IMR-90 (cell line): ENCODE measurements around the gene CYP46A1. TPM values are rescaled to one million over a fixed set of nuclear protein-coding genes. Genes with fewer than 3 reads are reported as not detected.
A peak's percentile ranks its signal among the peaks of the same experiment; 100 is the strongest.

ENCODE experiments used
- ATAC-seq: fragments of 200-7000 bp; cut with Tn5 transposase; 2 replicates; pipeline ENCODE4 v1.9.1; 2020; ENCODE audit warnings: low read depth, mild to moderate bottlenecking, moderate library complexity
- BruUV-seq: library from RNA; stranded (reverse); fragments of 400-500 nt; replicated peaks from 2 replicates; lab custom pipeline; 2021; lab: Mats Ljungman, UMichigan
- CTCF ChIA-PET: fragments of 300-600 bp; formaldehyde crosslinking; extraction: SDS; loops from one replicate; lab custom pipeline; 2021; ENCODE audit warnings: antibody characterized with exemption; lab: Yijun Ruan, JAX
- POLR2A ChIA-PET: fragments of 300-600 bp; sonication (Branson Sonifier 250); formaldehyde crosslinking; loops from one replicate; lab custom pipeline; 2022; ENCODE audit warnings: antibody characterized with exemption; ENCODE audit not compliant: unreplicated experiment; lab: Charles Lee
- DNase-seq: peaks from one replicate; pipeline ENCODE4 v3.0.0; 2013
- H2AFZ ChIP-seq: replicated peaks from 2 replicates; pipeline ENCODE3; 2013; ENCODE audit warnings: low read length, mild to moderate bottlenecking; ENCODE audit not compliant: poor library complexity
- H2AK5ac ChIP-seq: 2 replicates; pipeline ENCODE4 v1.6.1; 2013; ENCODE audit warnings: low read depth, low read length, inconsistent platforms
- H2AK9ac ChIP-seq: replicated peaks from 2 replicates; pipeline ENCODE3; 2013; ENCODE audit warnings: mild to moderate bottlenecking, low read depth, low read length, moderate library complexity; ENCODE audit not compliant: poor library complexity
- H2BK120ac ChIP-seq: 2 replicates; pipeline ENCODE4 v1.6.1; 2013; ENCODE audit warnings: low read depth, low read length, inconsistent platforms
- H2BK15ac ChIP-seq: 3 replicates; pipeline ENCODE4 v1.6.1; 2013; ENCODE audit warnings: low read depth, low read length, inconsistent platforms
- H2BK20ac ChIP-seq: 2 replicates; pipeline ENCODE4 v1.6.1; 2013; ENCODE audit warnings: low read depth, mild to moderate bottlenecking, inconsistent platforms, low read length, moderate library complexity
- H2BK5ac ChIP-seq: 2 replicates; pipeline ENCODE4 v1.6.1; 2013; ENCODE audit warnings: mild to moderate bottlenecking, low read depth, low read length, inconsistent platforms; ENCODE audit not compliant: poor library complexity, severe bottlenecking
- H3K14ac ChIP-seq: replicated peaks from 2 replicates; pipeline ENCODE4 v1.6.1; 2013; ENCODE audit warnings: low read depth, low read length, inconsistent platforms
- H3K18ac ChIP-seq: 2 replicates; pipeline ENCODE4 v1.6.1; 2013; ENCODE audit warnings: low read depth, low read length, control low read depth
- H3K23ac ChIP-seq: 2 replicates; pipeline ENCODE4 v1.6.1; 2013; ENCODE audit warnings: low read depth, low read length, inconsistent platforms
- H3K27ac ChIP-seq: 2 replicates; pipeline ENCODE4 v1.5.1; 2013; ENCODE audit warnings: mild to moderate bottlenecking, control low read depth, low read length; ENCODE audit not compliant: insufficient read depth
- H3K27me3 ChIP-seq: 2 replicates; pipeline ENCODE4 v1.6.1; 2013; ENCODE audit warnings: low read length; ENCODE audit not compliant: control insufficient read depth, insufficient read depth
- H3K36me3 ChIP-seq: 2 replicates; pipeline ENCODE4 v1.6.1; 2013; ENCODE audit warnings: low read length, mixed read lengths; ENCODE audit not compliant: control insufficient read depth, insufficient read depth
- H3K4ac ChIP-seq: 2 replicates; pipeline ENCODE4 v1.6.1; 2013; ENCODE audit warnings: low read depth, low read length, inconsistent platforms
- H3K4me1 ChIP-seq: 2 replicates; pipeline ENCODE4 v1.6.1; 2013; ENCODE audit warnings: low read length, mixed read lengths; ENCODE audit not compliant: control insufficient read depth, insufficient read depth
- H3K4me2 ChIP-seq: 2 replicates; pipeline ENCODE4 v1.6.1; 2013; ENCODE audit warnings: low read depth, mild to moderate bottlenecking, control low read depth, low read length, moderate library complexity
- H3K4me3 ChIP-seq: 2 replicates; pipeline ENCODE4 v1.5.1; 2013; ENCODE audit warnings: low read depth, mild to moderate bottlenecking, control low read depth, low read length, moderate library complexity; ENCODE audit not compliant: insufficient read depth
- H3K56ac ChIP-seq: 2 replicates; pipeline ENCODE4 v1.6.1; 2013; ENCODE audit warnings: low read length, inconsistent platforms; ENCODE audit not compliant: insufficient read depth; ENCODE audit errors: extremely low read depth
- H3K79me1 ChIP-seq, 2 experiments: 2 replicates each; pipeline ENCODE4 v1.6.1; 2013; ENCODE audit warnings: low read length in 2 of 2, inconsistent platforms in 1 of 2, low read depth in 1 of 2
- H3K9ac ChIP-seq: 2 replicates; pipeline ENCODE4 v1.6.1; 2013; ENCODE audit warnings: low read depth, low read length, control low read depth
- H3K9me1 ChIP-seq: 2 replicates; pipeline ENCODE4 v1.6.1; 2013; ENCODE audit warnings: low read length, inconsistent platforms; ENCODE audit not compliant: insufficient read depth
- H3K9me3 ChIP-seq: 2 replicates; pipeline ENCODE4 v1.6.1; 2013; ENCODE audit warnings: low read length; ENCODE audit not compliant: control insufficient read depth, insufficient read depth
- H4K20me1 ChIP-seq: 2 replicates; pipeline ENCODE4 v1.6.1; 2013; ENCODE audit warnings: low read length, inconsistent platforms; ENCODE audit not compliant: insufficient read depth
- H4K5ac ChIP-seq: 2 replicates; pipeline ENCODE4 v1.6.1; 2013; ENCODE audit warnings: mild to moderate bottlenecking, low read depth, low read length, control low read depth
- H4K8ac ChIP-seq, 2 experiments: 2 replicates each; pipeline ENCODE4 v1.6.1; 2013; ENCODE audit warnings: low read depth in 2 of 2, low read length in 2 of 2, control low read depth in 1 of 2, inconsistent platforms in 1 of 2
- H4K91ac ChIP-seq: 2 replicates; pipeline ENCODE4 v1.6.1; 2013; ENCODE audit warnings: low read depth, low read length, inconsistent platforms; ENCODE audit not compliant: insufficient read depth
- BHLHE40 ChIP-seq: fragments of 150-350 bp; IDR thresholded peaks from 2 replicates; pipeline ENCODE4 v1.6.1; 2016; ENCODE audit warnings: mild to moderate bottlenecking, low read depth, low read length
- CEBPB ChIP-seq: IDR thresholded peaks from 2 replicates; pipeline ENCODE4 v1.6.1; 2012; ENCODE audit warnings: low read depth, low read length, improper control_type of control experiment
- CHD1 ChIP-seq: IDR thresholded peaks from 2 replicates; pipeline ENCODE4 v1.6.1; 2012; ENCODE audit warnings: low read depth, low read length, improper control_type of control experiment
- CTCF ChIP-seq: conservative IDR thresholded peaks from 2 replicates; pipeline ENCODE4 v1.5.1; 2012; ENCODE audit warnings: mild to moderate bottlenecking, low read depth, low read length, improper control_type of control experiment
- NFE2L2 ChIP-seq: fragments of 150-350 bp; IDR thresholded peaks from 2 replicates; pipeline ENCODE4 v1.6.1; 2016; ENCODE audit warnings: low read depth, mild to moderate bottlenecking, low read length
- RAD21 ChIP-seq: IDR thresholded peaks from 2 replicates; pipeline ENCODE4 v1.6.1; 2012; ENCODE audit warnings: low read length, improper control_type of control experiment
- RFX5 ChIP-seq: IDR thresholded peaks from 2 replicates; pipeline ENCODE4 v1.8.0; 2012; ENCODE audit warnings: low read depth, mild to moderate bottlenecking, low read length, moderate library complexity
- USF2 ChIP-seq: fragments of 150-350 bp; IDR thresholded peaks from 2 replicates; pipeline ENCODE4 v1.6.1; 2017; ENCODE audit warnings: mild to moderate bottlenecking, antibody characterized with exemption, low read length, low read depth
- WGBS, 2 experiments: methylation state at CpG; one replicate each; pipeline versions ENCODE4 v1.1.5 to v1.1.7; 2013; ENCODE audit warnings: missing lambda C conversion rate in 2 of 2; ENCODE audit not compliant: insufficient read length in 1 of 2; ENCODE audit errors: extremely low coverage in 2 of 2; 5-methylcytosine and 5-hydroxymethylcytosine counted together
- dilution Hi-C: fragments of 300-500 bp; cut with HindIII; formaldehyde crosslinking; loops from one replicate; pipeline ENCODE4 v1.14.3; 2018; ENCODE audit warnings: low sequenced_read_pairs; ENCODE audit not compliant: unreplicated experiment
- in situ Hi-C: fragments of 300-500 bp; cut with MboI; formaldehyde crosslinking; loops from 3 replicates; pipeline ENCODE4 v1.14.3; 2019; ENCODE audit warnings: low sequenced_read_pairs, inconsistent platforms, mixed read lengths
- intact Hi-C: fragments of 100-400 bp; cut with micrococcal nuclease; formaldehyde crosslinking; loops from 2 replicates; pipeline ENCODE4 v1.10.0; 2022
- polyA plus RNA-seq, 3 experiments: library from polyadenylated mRNA; depleted of rRNA; stranded (reverse); fragments of >200 nt; gene quantifications; 2 replicates each; pipeline ENCODE4 v1.2.3, GENCODE V29; 2012; ENCODE audit warnings: low replicate concordance in 1 of 3
- total RNA-seq: library from RNA; depleted of rRNA; stranded (reverse); fragments of >200 nt; gene quantifications from 2 replicates; pipeline ENCODE4 v1.2.3, GENCODE V29; 2012

CYP46A1 gene
- total and polyA plus RNA-seq, 2 of the 4 experiments (the other 2 are of a cell fraction) = 0.18 to 0.31 TPM

- H2AK9ac ChIP-seq = no peak overlapping the region
- H3K9me1 ChIP-seq = peaks cover 26% of the 10 kb centered on the region
- no peak overlapping the region; the same call in 1 of the 2 replicates for H3K18ac ChIP-seq
- no peak overlapping the region for H4K5ac ChIP-seq
- H3K4me3 ChIP-seq = no peak overlapping the region
- in situ Hi-C loops (no loop called here), dilution Hi-C loops (no loop called here), intact Hi-C loops (no loop called here)
- H3K14ac ChIP-seq = peak overlapping the region; percentile 26
- no peak overlapping the region for H3K27ac ChIP-seq
- WGBS, 2 experiments = 91% methylated on average over 7 of the region's 13 CpGs; no CpG with 5 or more reads in 1 of the 2 experiments
- peak overlapping the region; percentile 98 for H2BK120ac ChIP-seq
- H3K9ac ChIP-seq = no peak overlapping the region
- peaks cover 9% of the 10 kb centered on the region; the same call in 1 of the 2 replicates for H4K20me1 ChIP-seq
- H3K23ac ChIP-seq = no peak overlapping the region
- peak overlapping the region; percentile 69; the same call in 1 of the 2 replicates for H2AK5ac ChIP-seq
- H4K91ac ChIP-seq = peak overlapping the region; percentile 95
- H2BK5ac ChIP-seq = no peak overlapping the region
- no peaks in the 10 kb centered on the region for H3K27me3 ChIP-seq
- peak overlapping the region; percentile 69; the same call in 1 of the 3 replicates for H2BK15ac ChIP-seq
- H3K36me3 ChIP-seq = no peaks in the 10 kb centered on the region
- peak overlapping the region; percentile 33 for H2BK20ac ChIP-seq
- H2AFZ ChIP-seq = no peak overlapping the region
- no peak for ATAC-seq
- H4K8ac ChIP-seq = no peak overlapping the region
- POLR2A ChIA-PET = no interaction called here
- no peak overlapping the region for H3K4me2 ChIP-seq
- CTCF ChIA-PET = interaction anchor here (0.5 kb wide), 1 partner anchor 217 kb away, joined by 3 read pairs; no protein-coding TSS in a partner anchor
- peak overlapping the region; percentile 96 for H3K4ac ChIP-seq
- H3K79me1 ChIP-seq = peaks cover 0 to 22% of the 10 kb centered on the region in 2 experiments; a peak in 1 of 4 replicates
- H3K56ac ChIP-seq = no peak overlapping the region
- H3K9me3 ChIP-seq = no peaks in the 10 kb centered on the region
- TF ChIP-seq CHD1 (no peak), RFX5 (no peak), USF2 (no peak), CTCF (0 out of 2 replicates have a peak, but pooled peaks have one; percentile 14), NFE2L2 (no peak), CEBPB (no peak), BHLHE40 (no peak), RAD21 (no peak)
- no peak for DNase-seq
- peaks cover 41% of the 10 kb centered on the region for H3K4me1 ChIP-seq
- no TSS peak for BruUV-seq
Observed at GRCh38 chr14:99749142-99749541, 65.0 kb downstream of the CYP46A1 start.
